Glutamatergic neuron (in vitro differentiated cells): ENCODE data around the gene BDKRB1. TPM values are rescaled to one million over a fixed set of nuclear protein-coding genes. Genes with fewer than 3 reads are reported as not detected.

ENCODE experiments used
- DNase-seq: peaks from one replicate; pipeline ENCODE4 v3.0.0; 2022
- H3K27ac Mint-ChIP-seq: one replicate; pipeline ENCODE4 v1.8.0; 2020; ENCODE audit warnings: mild to moderate bottlenecking, mixed read lengths, inconsistent platforms; ENCODE audit not compliant: unreplicated experiment
- H3K27me3 Mint-ChIP-seq: one replicate; pipeline ENCODE4 v1.8.0; 2020; ENCODE audit warnings: mild to moderate bottlenecking, moderate library complexity, mixed read lengths, inconsistent platforms; ENCODE audit not compliant: unreplicated experiment
- H3K36me3 Mint-ChIP-seq: one replicate; pipeline ENCODE4 v1.8.0; 2020; ENCODE audit warnings: mild to moderate bottlenecking, mixed read lengths, inconsistent platforms; ENCODE audit not compliant: unreplicated experiment
- H3K4me1 Mint-ChIP-seq: one replicate; pipeline ENCODE4 v1.8.0; 2020; ENCODE audit warnings: mild to moderate bottlenecking, low read depth, mixed read lengths, inconsistent platforms; ENCODE audit not compliant: unreplicated experiment
- H3K4me3 Mint-ChIP-seq: one replicate; pipeline ENCODE4 v1.8.0; 2020; ENCODE audit warnings: mild to moderate bottlenecking, mixed read lengths, inconsistent platforms; ENCODE audit not compliant: unreplicated experiment
- H3K9me3 Mint-ChIP-seq: one replicate; pipeline ENCODE4 v1.8.0; 2020; ENCODE audit warnings: mild to moderate bottlenecking, moderate library complexity, mixed read lengths, inconsistent platforms; ENCODE audit not compliant: unreplicated experiment
- CTCF ChIP-seq: fragments of 200-600 bp; sonication (generic); IDR thresholded peaks from one replicate; pipeline ENCODE4 v1.5.0; 2021; ENCODE audit not compliant: partially characterized antibody, unreplicated experiment
- total RNA-seq: library from RNA; stranded (reverse); fragmentation: NEBNext Ultra II Directional; extraction: Animal tissue kit (Norgen Biotek cat#: 25700); gene quantifications from one replicate; pipeline ENCODE4 v1.2.1, GENCODE V29; 2021; ENCODE audit not compliant: unreplicated experiment

Gene BDKRB1
- total RNA-seq, 1 donor from 2014 or later: not detected

- H3K9me3 Mint-ChIP-seq: peaks cover 4% of the 10 kb centered on the region
- TF ChIP-seq CTCF: no peak
- no peaks in the 10 kb centered on the region for H3K4me1 Mint-ChIP-seq
- DNase-seq: no peak
- H3K4me3 Mint-ChIP-seq: no peak overlapping the region
- no peak overlapping the region for H3K27ac Mint-ChIP-seq
- H3K36me3 Mint-ChIP-seq: peaks cover 5% of the 10 kb centered on the region
- peaks cover 4% of the 10 kb centered on the region for H3K27me3 Mint-ChIP-seq
Observed at GRCh38 chr14:96245710-96246538, 10.1 kb upstream of the BDKRB1 start.

DNA sequence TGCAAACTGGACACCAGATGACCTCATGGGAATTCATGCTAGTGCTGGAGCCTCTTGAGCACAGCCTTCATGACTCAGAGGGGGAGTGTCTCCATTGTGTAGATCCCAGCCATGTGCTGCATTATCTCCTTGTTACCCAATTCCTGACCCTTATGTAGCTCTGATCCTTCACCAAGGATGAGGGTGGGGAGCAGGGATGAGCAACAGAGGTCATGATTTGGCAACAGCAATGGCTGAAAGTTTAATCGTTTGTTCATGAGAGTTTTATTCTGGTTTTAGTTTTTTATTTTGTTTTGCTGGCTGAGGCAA lies 9.5 kb upstream of the BDKRB1 start:
- no peak for DNase-seq
- Mint-ChIP-seq H3K4me3 (no peak overlapping the region), H3K9me3 (peaks cover 4% of the 10 kb centered on the region), H3K36me3 (peaks cover 5% of the 10 kb centered on the region), H3K27me3 (peaks cover 4% of the 10 kb centered on the region), H3K4me1 (peaks cover 2% of the 10 kb centered on the region), H3K27ac (no peak overlapping the region)
- TF ChIP-seq CTCF: no peak

GRCh38 chr14:96247031-96247430 lies 9.0 kb upstream of the BDKRB1 start:
- H3K27me3 Mint-ChIP-seq: peaks cover 6% of the 10 kb centered on the region
- no peak overlapping the region for H3K4me3 Mint-ChIP-seq
- no peak overlapping the region for H3K27ac Mint-ChIP-seq
- peaks cover 6% of the 10 kb centered on the region for H3K36me3 Mint-ChIP-seq
- no peak for DNase-seq
- peaks cover 6% of the 10 kb centered on the region for H3K9me3 Mint-ChIP-seq
- no peak for TF ChIP-seq CTCF
- peaks cover 5% of the 10 kb centered on the region for H3K4me1 Mint-ChIP-seq

DNA sequence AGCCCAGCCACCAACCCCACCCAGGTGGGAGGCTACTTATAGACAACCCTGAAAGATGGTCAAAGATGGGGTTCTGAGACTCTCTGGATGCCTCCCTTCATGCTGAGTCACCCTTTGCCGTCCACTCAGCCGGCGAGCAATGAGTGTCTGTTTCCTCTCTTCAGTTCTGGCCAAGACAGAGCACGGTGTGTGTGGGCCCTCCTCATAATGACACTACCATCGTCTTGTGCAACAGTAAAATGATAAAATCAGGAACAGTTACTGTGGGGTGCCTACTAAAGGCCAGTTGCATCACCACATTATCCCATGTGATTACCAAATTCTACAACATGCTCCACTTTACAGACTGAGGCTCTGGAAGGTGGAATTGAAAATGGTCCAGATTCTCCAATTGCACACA lies 7.0 kb upstream of the BDKRB1 start:
- DNase-seq: no peak
- H3K27ac Mint-ChIP-seq: no peak overlapping the region
- peaks cover 6% of the 10 kb centered on the region for H3K27me3 Mint-ChIP-seq
- H3K4me3 Mint-ChIP-seq: no peak overlapping the region
- no peak for TF ChIP-seq CTCF
- H3K36me3 Mint-ChIP-seq: peaks cover 4% of the 10 kb centered on the region
- H3K9me3 Mint-ChIP-seq: peaks cover 8% of the 10 kb centered on the region
- H3K4me1 Mint-ChIP-seq: peaks cover 7% of the 10 kb centered on the region

DNA sequence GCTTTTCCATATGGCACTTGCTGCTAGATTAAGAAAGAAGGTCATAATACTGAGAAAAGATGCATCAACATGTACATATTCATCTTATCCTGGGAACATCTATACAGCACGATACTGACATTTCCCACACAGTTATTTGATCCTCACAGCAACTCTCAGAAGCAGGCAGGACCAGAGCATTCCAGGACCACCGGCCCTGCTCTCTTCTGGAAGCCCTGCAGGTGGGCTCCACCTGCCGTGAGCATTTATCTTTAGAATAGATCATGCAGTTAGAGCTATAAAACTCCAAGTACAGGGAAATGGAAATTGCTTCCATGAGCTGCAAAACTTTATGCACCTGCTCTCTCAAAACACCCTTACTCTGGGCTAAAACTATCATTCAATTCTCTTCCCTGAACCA lies 5.5 kb upstream of the BDKRB1 start:
- Mint-ChIP-seq H3K4me3 (no peak overlapping the region), H3K4me1 (peaks cover 7% of the 10 kb centered on the region), H3K27me3 (peaks cover 4% of the 10 kb centered on the region), H3K27ac (no peak overlapping the region), H3K36me3 (peaks cover 8% of the 10 kb centered on the region), H3K9me3 (peaks cover 8% of the 10 kb centered on the region)
- TF ChIP-seq CTCF: no peak
- no peak for DNase-seq
